DND-41 (cell line): ENCODE data around the gene CTTNBP2NL.

Experiments
- EZH2 ChIP-seq: IDR thresholded peaks from 3 replicates; pipeline ENCODE4 v1.6.1; 2012; ENCODE audit warnings: borderline replicate concordance, low read depth, mild to moderate bottlenecking, moderate library complexity, low read length, inconsistent platforms; ENCODE audit not compliant: severe bottlenecking
- TF ChIP-seq, protein P1 (sequence below): IDR thresholded peaks from 2 replicates; pipeline ENCODE4 v1.5.1; 2012; ENCODE audit warnings: borderline replicate concordance, low read length, moderate library complexity, mild to moderate bottlenecking; ENCODE audit not compliant: poor library complexity, severe bottlenecking; ENCODE audit errors: extremely low read depth

DNA sequence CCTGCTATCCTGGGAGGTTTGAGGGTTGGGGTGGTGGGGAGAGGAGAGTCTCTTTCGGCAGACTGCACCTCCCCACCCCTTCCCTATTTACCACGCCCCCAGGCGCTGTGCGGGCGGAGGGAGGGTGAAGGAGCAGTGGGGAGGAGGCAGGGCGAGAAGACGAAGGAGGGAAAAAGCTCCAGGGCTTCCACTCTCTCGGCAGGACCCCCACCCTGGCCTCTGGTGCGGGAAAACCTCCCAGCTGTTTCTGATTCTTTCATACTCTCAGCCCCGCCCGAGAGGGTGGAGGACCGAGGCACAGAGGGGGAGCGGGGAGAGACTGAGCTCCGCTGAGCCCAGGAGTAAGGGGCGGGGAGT, 111.9 kb downstream of the CTTNBP2NL start:
- TF ChIP-seq, protein P1, sequence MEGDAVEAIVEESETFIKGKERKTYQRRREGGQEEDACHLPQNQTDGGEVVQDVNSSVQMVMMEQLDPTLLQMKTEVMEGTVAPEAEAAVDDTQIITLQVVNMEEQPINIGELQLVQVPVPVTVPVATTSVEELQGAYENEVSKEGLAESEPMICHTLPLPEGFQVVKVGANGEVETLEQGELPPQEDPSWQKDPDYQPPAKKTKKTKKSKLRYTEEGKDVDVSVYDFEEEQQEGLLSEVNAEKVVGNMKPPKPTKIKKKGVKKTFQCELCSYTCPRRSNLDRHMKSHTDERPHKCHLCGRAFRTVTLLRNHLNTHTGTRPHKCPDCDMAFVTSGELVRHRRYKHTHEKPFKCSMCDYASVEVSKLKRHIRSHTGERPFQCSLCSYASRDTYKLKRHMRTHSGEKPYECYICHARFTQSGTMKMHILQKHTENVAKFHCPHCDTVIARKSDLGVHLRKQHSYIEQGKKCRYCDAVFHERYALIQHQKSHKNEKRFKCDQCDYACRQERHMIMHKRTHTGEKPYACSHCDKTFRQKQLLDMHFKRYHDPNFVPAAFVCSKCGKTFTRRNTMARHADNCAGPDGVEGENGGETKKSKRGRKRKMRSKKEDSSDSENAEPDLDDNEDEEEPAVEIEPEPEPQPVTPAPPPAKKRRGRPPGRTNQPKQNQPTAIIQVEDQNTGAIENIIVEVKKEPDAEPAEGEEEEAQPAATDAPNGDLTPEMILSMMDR, result no peak
- no peak for TF ChIP-seq EZH2
